HG03520 (cell line): ENCODE results near the gene MORN3.
"Not testable (repeated sequence)": the region's sequence is repeated elsewhere in the genome, so short reads cannot be mapped to it uniquely, and the experiment has no call there.

Experiments used
- ATAC-seq: cut with Tn5 transposase; IDR thresholded peaks from one replicate; pipeline ENCODE4 v1.9.1; 2021; ENCODE audit warnings: mild to moderate bottlenecking, moderate library complexity; ENCODE audit not compliant: unreplicated experiment

MORN3 gene, protein sequence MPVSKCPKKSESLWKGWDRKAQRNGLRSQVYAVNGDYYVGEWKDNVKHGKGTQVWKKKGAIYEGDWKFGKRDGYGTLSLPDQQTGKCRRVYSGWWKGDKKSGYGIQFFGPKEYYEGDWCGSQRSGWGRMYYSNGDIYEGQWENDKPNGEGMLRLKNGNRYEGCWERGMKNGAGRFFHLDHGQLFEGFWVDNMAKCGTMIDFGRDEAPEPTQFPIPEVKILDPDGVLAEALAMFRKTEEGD

DNA sequence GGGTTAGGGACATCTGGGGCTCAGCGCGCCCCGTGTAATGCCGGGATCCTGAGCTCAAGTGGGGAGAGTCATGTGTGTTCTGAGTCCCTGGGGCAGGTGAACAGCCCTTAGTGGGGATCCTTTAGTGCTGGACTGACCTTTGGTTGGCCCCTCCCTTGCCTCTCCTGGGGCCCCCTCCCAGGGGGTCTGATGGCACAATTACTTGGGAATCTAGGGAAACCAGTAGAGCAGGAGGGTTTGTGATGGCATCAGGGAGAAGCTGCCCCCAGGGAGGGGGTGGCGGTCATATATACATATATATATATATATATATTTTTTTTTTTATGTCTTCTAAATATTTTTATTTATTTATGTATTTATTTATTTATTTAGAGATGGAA, at the start of gene MORN3:
MORN3 (minus strand) TSS at position 134 of the 380 bp plus-strand sequence. CDS start 171 bp downstream, outside the sequence.
- ATAC-seq = no peak

- ATAC-seq = no peak
Observed at GRCh38 chr12:121718653-121719239, 49.3 kb upstream of the MORN3 start.

GRCh38 chr12:121717041-121717699, 47.7 kb upstream of the MORN3 start:
- no peak for ATAC-seq

GRCh38 chr12:121715862-121716435, 46.5 kb upstream of the MORN3 start:
- ATAC-seq = no peak

DNA sequence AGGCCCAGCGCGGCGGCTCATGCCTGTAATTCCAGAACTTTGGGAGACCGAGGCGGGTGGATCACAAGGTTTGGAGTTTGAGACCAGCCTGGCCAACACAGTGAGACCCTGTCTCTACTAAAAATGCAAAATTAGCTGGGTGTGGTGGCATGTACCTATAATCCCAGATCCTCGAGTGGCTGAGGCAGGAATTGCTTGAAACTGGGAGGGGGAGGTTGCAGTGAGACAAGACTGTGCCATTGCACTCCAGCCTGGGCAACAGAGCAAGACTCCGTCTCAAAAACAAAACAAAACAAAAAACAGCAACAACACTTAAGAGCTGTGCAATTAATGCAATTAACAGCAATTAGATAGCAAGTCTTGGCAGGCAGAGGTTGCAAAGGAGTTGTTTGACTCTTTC, 45.6 kb upstream of the MORN3 start:
- not testable (repeated sequence) for ATAC-seq

DNA sequence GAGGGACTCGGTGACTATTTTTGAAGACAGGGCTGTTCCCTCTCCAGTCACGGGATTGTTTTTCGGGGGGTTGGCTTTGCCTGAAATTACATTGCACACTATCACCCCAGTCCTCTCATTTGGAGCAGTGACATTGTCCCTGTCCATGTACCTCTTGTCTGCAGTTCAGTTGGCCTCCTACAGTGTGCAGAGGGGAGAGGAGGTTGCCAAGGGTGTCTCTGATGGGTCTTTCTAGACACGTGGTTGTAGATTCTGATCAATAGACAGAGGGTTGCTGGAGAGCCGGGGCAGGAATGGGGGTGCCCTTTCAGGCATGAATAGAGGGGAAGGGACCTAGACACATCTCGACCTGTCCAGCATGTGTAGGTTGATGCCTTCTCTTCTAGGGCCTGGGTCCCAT, 44.3 kb upstream of the MORN3 start:
- no peak for ATAC-seq

DNA sequence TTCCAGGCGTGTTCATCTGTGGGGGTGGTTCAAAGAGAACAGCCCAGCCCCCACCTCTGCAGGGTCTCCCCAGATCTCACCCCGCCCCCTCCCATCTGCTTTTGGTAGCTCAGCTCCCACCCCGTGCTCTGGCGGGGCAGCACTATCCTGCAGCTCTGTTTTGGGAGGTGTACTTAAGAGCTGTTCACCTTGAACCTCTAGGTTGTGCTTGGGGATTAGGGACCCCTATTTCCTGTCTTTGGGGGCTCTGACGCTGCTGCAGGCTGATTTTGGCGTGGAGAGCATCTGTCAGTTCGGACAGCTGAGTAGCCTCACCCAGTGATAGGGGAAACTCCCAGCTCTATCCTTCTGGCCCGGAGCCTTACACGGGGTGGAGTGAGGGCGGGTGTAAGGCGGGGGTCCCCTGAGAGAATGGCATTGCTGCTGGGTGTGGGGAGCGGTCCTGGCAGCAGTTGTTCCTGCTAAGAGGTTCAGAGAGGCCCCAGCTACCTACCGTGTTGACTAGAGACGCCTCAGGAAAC, 43.9 kb upstream of the MORN3 start:
- ATAC-seq = no peak

DNA sequence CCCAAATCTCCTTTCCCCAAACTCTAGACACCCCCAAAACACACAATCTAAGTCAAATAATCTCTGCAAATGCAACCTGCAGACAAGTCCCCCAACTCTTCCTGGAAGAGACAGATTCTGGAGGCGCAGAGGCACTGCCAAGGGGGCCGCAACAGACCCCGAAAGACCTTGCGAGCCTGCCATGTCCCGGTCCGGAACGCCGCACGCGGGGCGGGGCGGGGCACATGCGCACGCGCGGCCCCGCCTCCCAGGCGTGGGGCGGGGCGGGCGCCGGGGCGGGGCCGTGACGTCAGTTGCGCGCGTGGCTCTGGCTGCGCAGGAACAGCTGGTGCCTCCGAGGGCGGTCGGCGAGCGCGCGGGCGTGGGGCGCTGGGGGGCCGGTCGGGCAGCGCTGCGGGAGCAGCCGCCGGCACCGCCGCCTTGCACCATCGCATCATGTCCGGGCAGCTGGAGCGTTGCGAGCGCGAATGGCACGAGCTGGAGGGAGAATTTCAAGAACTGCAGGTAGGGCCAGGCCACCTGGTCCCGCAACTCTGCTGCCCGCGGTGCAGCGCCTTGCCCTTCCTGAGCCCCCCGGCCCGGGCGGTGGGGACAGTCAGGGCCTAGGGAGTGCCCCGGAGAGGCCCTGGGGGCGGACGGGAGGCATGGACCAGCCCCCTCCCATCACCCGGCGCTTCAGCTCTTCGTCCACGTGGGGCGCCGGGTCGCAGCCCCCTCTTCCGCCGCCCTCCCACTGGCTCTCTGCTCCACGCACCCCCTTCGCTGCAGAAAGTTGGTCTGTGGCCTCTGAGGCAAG, 43.2 kb upstream of the MORN3 start, which contains the start of gene TMEM120B:
TMEM120B (plus strand) TSS at position 292 of the 796 bp plus-strand sequence; CDS start at position 436, 144 bp downstream.
- peak; percentile 72 for ATAC-seq

DNA sequence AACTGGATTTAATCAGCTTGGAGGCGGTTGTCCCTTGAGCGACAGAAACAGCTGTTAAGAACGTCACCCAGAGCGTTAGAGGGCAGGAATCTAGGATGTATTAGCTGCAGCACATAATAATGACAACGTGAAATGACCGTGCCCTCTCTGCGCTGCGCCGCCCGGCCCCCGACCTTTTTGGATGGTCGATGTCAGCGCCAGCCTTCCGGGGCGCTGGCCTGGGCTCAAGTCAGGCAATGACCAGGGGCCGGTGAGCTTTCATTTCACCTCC, 42.7 kb upstream of the MORN3 start:
- ATAC-seq = no peak

- no peak for ATAC-seq
Observed at GRCh38 chr12:121711361-121712189, 42.1 kb upstream of the MORN3 start.

DNA sequence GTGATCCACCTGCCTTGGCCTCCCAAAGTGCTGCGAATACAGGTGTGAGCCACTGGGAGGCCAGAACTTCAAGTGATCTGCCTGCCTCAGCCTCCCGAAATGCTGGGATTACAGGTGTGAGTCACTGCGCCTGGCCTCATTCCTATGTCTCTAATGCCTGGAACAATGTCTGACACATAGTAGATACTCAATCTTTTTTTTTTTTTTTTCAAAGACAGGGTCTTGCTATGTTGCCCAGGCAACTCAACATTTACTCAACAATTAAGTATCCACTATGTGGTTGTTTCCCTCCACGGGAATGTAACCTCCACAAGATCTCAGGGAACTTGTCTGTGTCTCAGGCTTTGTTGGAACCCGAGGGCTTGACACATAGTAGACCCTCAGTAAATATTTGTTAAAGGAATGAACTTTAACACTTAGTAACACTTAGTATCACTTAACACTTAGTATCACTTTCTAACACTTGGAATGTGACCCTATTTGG, 40.1 kb upstream of the MORN3 start:
- ATAC-seq = no peak

DNA sequence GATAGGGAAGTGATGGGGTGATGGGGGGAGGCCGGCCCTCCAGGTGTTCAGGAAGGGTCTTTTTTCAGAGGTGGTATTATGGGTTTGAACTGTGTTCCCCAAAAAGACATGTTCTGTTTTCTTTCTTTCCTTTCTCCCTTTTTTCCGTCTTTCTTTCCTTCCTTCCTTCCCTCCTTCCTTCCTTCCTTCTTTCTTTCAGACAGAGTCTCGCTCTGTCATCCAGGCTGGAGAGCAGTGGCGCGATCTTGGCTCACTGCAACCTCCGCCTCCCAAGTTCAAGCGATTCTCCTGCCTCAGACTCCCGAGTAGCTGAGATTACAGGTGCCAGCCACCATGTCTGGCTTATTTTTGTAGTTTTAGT, 39.6 kb upstream of the MORN3 start:
- ATAC-seq = not testable (repeated sequence)

DNA sequence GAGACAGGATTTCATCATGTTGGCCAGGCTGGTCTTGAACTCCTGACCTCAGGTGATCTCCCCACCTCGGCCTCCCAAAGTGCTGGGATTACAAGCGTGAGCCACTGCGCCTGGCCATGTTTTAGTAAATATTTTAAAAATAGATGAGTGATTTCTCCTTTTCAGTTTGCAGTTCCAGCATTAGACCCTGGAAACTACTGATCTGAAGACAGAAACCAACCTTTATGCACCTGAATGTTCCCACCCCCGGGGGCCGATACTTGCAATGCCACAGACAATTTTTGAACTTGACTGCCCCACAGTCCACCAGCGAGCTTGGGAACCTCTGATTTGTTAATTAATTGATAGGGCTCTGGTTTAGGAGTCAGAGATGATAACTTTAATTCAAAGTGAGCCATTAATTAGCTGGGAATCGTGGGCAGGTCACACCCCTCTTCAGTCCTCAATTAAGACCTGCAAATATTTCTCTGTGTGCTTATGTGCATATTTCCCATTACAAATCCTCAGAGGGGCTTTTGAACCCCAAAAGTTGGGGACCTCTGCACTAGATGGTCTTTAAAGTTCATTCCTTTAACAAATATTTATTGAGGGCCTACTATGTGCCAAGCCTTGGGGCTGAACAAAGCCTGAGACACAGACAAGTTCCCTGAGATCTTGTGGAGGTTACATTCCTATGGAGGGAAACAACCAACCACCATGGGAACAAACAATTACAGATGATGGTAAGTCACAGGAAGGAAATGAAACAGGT, 39.0 kb upstream of the MORN3 start:
- ATAC-seq = no peak

DNA sequence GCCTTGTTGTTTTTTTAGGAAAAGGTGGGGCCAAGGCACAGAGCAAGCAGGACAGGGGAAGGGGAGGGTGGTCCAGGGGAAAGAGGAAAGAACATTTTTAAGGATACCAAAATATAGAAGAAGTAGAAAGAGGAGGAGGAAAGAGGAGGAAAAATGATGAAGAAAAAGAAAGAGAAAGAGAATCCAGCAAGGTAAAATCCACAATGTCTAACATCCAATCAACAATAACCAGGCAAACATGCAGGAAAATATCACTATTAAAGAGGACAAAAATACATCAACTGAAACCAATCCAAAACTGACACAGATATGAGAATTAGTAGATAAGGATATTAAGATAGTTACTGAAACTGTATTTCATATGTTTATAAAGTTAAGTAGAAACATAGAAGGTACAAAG, 36.1 kb upstream of the MORN3 start:
- ATAC-seq = no peak

DNA sequence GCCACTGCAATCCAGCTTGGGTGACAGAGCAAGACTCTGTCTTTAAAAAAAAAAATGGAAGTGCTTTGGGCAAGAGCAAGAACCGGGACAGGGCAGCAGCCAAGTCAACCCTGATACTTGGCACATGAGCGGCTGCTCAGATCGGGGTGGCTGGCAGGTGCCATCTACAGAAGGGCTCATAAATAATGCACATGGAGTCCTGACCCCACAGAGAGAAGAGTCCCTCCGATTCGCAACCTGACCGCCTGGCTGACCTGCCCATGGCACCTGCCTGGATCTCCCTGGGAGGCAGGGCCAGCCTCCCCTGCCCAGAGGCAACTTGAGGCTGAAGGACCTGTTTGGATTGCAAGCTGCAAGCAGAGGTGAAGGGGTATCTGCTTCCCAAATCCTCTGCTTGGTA, 33.5 kb upstream of the MORN3 start:
- ATAC-seq = no peak

DNA sequence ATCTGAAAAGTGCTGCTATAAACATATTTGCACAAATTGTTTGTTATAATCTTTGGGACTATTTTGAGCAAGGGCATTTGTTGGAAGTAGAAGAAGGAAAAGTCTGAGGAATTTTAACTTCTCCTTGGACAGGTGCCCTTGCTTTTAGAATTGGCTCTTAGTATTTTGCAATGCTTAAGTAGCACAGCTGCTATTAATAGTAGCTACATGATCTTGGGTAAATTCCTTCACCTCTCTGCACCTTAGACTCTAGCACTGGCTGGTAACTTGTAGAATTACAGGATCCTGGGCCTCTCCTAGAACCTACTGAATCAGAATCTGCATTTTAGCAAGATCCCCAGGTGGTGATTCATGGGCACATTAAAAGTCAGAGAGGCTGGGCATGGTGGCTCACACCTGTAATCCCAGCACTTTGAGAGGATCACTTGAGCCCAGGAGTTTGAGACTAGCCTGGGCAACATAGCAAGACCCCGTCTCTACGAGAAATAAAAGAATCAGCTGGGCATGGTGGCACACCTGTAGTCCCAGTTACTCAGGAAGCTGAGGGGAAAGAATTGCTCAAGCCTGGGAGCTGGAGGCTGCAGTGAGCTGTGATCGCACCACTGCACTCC, 32.3 kb upstream of the MORN3 start:
- ATAC-seq = no peak

DNA sequence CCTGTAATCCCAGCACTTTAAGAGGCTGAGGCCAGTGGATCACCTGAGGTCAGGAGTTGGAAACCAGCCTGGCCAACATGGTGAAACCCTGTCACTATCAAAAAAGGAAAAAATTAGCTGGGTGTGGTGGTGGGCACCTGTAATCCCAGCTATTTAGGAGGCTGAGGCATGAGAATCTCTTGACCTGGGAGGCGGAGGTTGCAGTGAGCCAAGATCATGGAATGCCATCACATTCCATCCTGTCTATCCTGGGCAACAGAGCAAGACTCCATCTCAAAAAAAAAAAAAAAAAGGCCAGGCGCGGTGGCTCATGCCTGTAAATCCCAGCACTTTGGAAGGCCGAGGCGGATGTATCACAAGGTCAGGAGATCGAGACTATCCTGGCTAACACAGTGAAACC, 28.4 kb upstream of the MORN3 start:
- not testable (repeated sequence) for ATAC-seq

GRCh38 chr12:121697093-121697698, 27.7 kb upstream of the MORN3 start:
- ATAC-seq = no peak
